DND-41 (cell line): ENCODE data around the gene NAALADL1.

Experiments
- EZH2 ChIP-seq: IDR thresholded peaks from 3 replicates; pipeline ENCODE4 v1.6.1; 2012; ENCODE audit warnings: borderline replicate concordance, low read depth, mild to moderate bottlenecking, moderate library complexity, low read length, inconsistent platforms; ENCODE audit not compliant: severe bottlenecking
- TF ChIP-seq, protein P1 (sequence below): IDR thresholded peaks from 2 replicates; pipeline ENCODE4 v1.5.1; 2012; ENCODE audit warnings: borderline replicate concordance, low read length, moderate library complexity, mild to moderate bottlenecking; ENCODE audit not compliant: poor library complexity, severe bottlenecking; ENCODE audit errors: extremely low read depth

DNA sequence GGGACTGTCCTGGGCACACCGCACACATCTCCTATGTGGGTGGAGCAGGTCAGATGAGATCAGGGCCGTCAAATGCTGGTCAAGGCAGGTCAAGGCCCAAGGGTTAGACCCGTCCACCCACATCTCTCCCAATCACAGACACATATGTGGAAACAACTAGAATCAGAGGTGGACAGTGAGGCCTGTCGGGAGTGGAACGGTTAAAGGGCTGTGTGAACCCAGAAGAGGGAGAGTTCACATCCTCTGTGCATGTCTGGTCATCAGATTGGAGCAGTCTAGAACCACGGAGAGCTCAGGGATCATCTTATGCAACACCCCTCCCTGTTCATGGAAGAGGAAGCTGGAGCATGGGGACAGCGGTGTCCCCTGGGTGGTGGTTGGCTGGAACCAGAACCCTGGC, 38.5 kb downstream of the NAALADL1 start:
- TF ChIP-seq, protein P1, sequence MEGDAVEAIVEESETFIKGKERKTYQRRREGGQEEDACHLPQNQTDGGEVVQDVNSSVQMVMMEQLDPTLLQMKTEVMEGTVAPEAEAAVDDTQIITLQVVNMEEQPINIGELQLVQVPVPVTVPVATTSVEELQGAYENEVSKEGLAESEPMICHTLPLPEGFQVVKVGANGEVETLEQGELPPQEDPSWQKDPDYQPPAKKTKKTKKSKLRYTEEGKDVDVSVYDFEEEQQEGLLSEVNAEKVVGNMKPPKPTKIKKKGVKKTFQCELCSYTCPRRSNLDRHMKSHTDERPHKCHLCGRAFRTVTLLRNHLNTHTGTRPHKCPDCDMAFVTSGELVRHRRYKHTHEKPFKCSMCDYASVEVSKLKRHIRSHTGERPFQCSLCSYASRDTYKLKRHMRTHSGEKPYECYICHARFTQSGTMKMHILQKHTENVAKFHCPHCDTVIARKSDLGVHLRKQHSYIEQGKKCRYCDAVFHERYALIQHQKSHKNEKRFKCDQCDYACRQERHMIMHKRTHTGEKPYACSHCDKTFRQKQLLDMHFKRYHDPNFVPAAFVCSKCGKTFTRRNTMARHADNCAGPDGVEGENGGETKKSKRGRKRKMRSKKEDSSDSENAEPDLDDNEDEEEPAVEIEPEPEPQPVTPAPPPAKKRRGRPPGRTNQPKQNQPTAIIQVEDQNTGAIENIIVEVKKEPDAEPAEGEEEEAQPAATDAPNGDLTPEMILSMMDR: no peak
- no peak for TF ChIP-seq EZH2
